ENCODE results near the gene USP4. TPM values are rescaled to one million over a fixed set of nuclear protein-coding genes. Genes with fewer than 3 reads are reported as not detected.

Gene USP4
- total RNA-seq, 1 donor from 2014 or later, result 71.3 TPM

GRCh38 chr3:49316696-49317457 is 23.0 kb downstream of the USP4 start:
- no peak overlapping the region for H3K4me3 ChIP-seq
- H3K4me1 ChIP-seq, result no peaks in the 10 kb centered on the region
- DNase-seq (no peak), ATAC-seq (no peak)
- no peaks in the 10 kb centered on the region for H3K9me3 ChIP-seq
- H3K36me3 ChIP-seq, result peaks cover 98% of the 10 kb centered on the region
- H3K27me3 ChIP-seq (ENCODE audit: low read depth), result no peaks in the 10 kb centered on the region
- intact Hi-C loops (cut with DNase I), result no loop called here
- H3K27ac ChIP-seq, result no peak overlapping the region
- no peak for TF ChIP-seq CTCF (IDR thresholded peaks at IDR 0.05)

GRCh38 chr3:49313896-49314688 is 25.8 kb downstream of the USP4 start:
- no peak for TF ChIP-seq CTCF (IDR thresholded peaks at IDR 0.05)
- H3K4me3 ChIP-seq, result no peak overlapping the region
- peaks cover 98% of the 10 kb centered on the region for H3K36me3 ChIP-seq
- H3K27ac ChIP-seq, result no peak overlapping the region
- H3K27me3 ChIP-seq (ENCODE audit: low read depth), result no peaks in the 10 kb centered on the region
- no peaks in the 10 kb centered on the region for H3K4me1 ChIP-seq
- intact Hi-C loops (cut with DNase I), result no loop called here
- DNase-seq (no peak), ATAC-seq (no peak)
- H3K9me3 ChIP-seq, result no peaks in the 10 kb centered on the region

- no peak overlapping the region for H3K4me3 ChIP-seq
- no peaks in the 10 kb centered on the region for H3K4me1 ChIP-seq
- DNase-seq (no peak), ATAC-seq (no peak)
- H3K9me3 ChIP-seq, result no peaks in the 10 kb centered on the region
- peaks cover 99% of the 10 kb centered on the region for H3K36me3 ChIP-seq
- no peak overlapping the region for H3K27ac ChIP-seq
- no peak for TF ChIP-seq CTCF (IDR thresholded peaks at IDR 0.05)
- intact Hi-C loops (cut with DNase I), result no loop called here
- no peaks in the 10 kb centered on the region for H3K27me3 ChIP-seq (ENCODE audit: low read depth)
These were observed 28.6 kb downstream of the USP4 start for GRCh38 chr3:49311283-49311682.

GRCh38 chr3:49310677-49311076 is 29.2 kb downstream of the USP4 start:
- intact Hi-C loops (cut with DNase I), result no loop called here
- ATAC-seq, result no peak
- peaks cover 99% of the 10 kb centered on the region for H3K36me3 ChIP-seq
- H3K4me3 ChIP-seq, result no peak overlapping the region
- H3K27me3 ChIP-seq (ENCODE audit: low read depth), result no peaks in the 10 kb centered on the region
- no peak for TF ChIP-seq CTCF (IDR thresholded peaks at IDR 0.05)
- no peaks in the 10 kb centered on the region for H3K4me1 ChIP-seq
- DNase-seq, result no peak
- H3K27ac ChIP-seq, result no peak overlapping the region
- no peaks in the 10 kb centered on the region for H3K9me3 ChIP-seq

- no peak overlapping the region for H3K4me3 ChIP-seq
- DNase-seq (no peak), ATAC-seq (no peak)
- H3K9me3 ChIP-seq, result no peaks in the 10 kb centered on the region
- peaks cover 99% of the 10 kb centered on the region for H3K36me3 ChIP-seq
- no peak for TF ChIP-seq CTCF (IDR thresholded peaks at IDR 0.05)
- no peaks in the 10 kb centered on the region for H3K4me1 ChIP-seq
- intact Hi-C loops (cut with DNase I), result no loop called here
- H3K27ac ChIP-seq, result no peak overlapping the region
- no peaks in the 10 kb centered on the region for H3K27me3 ChIP-seq (ENCODE audit: low read depth)
These were observed 34.2 kb downstream of the USP4 start for GRCh38 chr3:49305608-49306007.

All from lower lobe of right lung (tissue), 2 donors.